SK-N-SH treated with all-trans-retinoic acid at 6 μM for 48 hours (cell line): ENCODE measurements around the gene LYST.

Experiments used
- BACH2 ChIP-seq: fragments of 250-450 bp; sonication (Bioruptor Pico); IDR thresholded peaks from 2 replicates; pipeline ENCODE4 v1.9.0; 2021; ENCODE audit warnings: mild to moderate bottlenecking, borderline replicate concordance
- ESRRG ChIP-seq: fragments of 250-450 bp; sonication (Bioruptor Pico); IDR thresholded peaks from 2 replicates; pipeline ENCODE4 v1.6.1; 2021; ENCODE audit warnings: mild to moderate bottlenecking
- PATZ1 ChIP-seq: fragments of 250-450 bp; sonication (Bioruptor Pico); IDR thresholded peaks from 2 replicates; pipeline ENCODE4 v1.8.0; 2020; ENCODE audit warnings: mild to moderate bottlenecking, moderate library complexity, borderline replicate concordance
- PPARA ChIP-seq: fragments of 250-450 bp; sonication (Bioruptor Pico); IDR thresholded peaks from 2 replicates; pipeline ENCODE4 v1.5.0; 2020; ENCODE audit warnings: mild to moderate bottlenecking, borderline replicate concordance
- ZFP3 ChIP-seq: fragments of 250-450 bp; sonication (Bioruptor Pico); IDR thresholded peaks from 2 replicates; pipeline ENCODE4 v1.5.0; 2020; ENCODE audit warnings: mild to moderate bottlenecking, moderate library complexity
- ZFP30 ChIP-seq: fragments of 450-650 bp; formaldehyde crosslinking; IDR thresholded peaks from 2 replicates; pipeline ENCODE4 v1.5.0; 2022; ENCODE audit warnings: mild to moderate bottlenecking, moderate library complexity
- ZNF565 ChIP-seq: fragments of 450-650 bp; formaldehyde crosslinking; conservative IDR thresholded peaks from 2 replicates; pipeline ENCODE4 v1.5.0; 2020; ENCODE audit warnings: low read depth, mild to moderate bottlenecking, moderate library complexity
- ZNF70 ChIP-seq: fragments of 450-650 bp; formaldehyde crosslinking; IDR thresholded peaks from 2 replicates; pipeline ENCODE4 v1.5.0; 2020; ENCODE audit warnings: mild to moderate bottlenecking, moderate library complexity
- ZNF8 ChIP-seq: fragments of 450-650 bp; formaldehyde crosslinking; IDR thresholded peaks from 2 replicates; pipeline ENCODE4 v1.5.0; 2020; ENCODE audit warnings: mild to moderate bottlenecking, moderate library complexity

- no peak for TF ChIP-seq ZFP30 (CRISPR knock-in tag)
- TF ChIP-seq BACH2 (CRISPR knock-in tag), result no peak
- TF ChIP-seq ZNF8, result no peak
- TF ChIP-seq ZFP3 (CRISPR knock-in tag), result no peak
- TF ChIP-seq ZNF70 (CRISPR knock-in tag), result no peak
- no peak for TF ChIP-seq ESRRG (CRISPR knock-in tag)
- no peak for TF ChIP-seq PATZ1 (CRISPR knock-in tag)
- TF ChIP-seq PPARA, result no peak
- TF ChIP-seq ZNF565, result no peak
Observed at GRCh38 chr1:235857756-235858155, 8.9 kb downstream of the LYST start.
